ENCODE results near the gene RALGPS1.

- no peak for TF ChIP-seq CTCF (IDR thresholded peaks at IDR 0.05)
- no peak for TF ChIP-seq POLR2AphosphoS5 (IDR thresholded peaks at IDR 0.05)
Measured at GRCh38 chr9:127102176-127102575, 187.6 kb downstream of the RALGPS1 start.

All from sigmoid colon (tissue), 4 donors.